ENCODE measurements around the gene MEOX2.

The MEOX2 gene

DNA sequence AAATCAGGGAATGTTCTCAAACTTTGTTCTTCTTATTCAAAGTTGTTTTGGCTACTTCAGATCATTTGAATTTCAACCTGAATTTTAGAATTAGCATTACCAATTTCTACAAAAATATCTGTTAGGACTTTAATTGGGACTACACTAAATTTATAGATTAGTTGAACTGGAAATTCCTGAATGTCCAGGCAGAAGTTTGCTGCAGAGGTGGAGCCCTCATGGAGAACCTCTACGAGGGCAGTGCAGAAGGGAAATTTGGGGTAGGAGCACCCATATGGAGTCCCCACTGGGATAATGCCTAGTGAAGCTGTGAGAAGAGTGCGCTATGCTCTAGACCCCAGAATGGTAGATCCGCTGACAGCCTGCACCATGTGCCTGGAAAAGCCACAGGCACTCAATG lies 101.9 kb downstream of the MEOX2 start:
- no peak overlapping the region for H3K4me2 ChIP-seq (ENCODE audit: low read depth, low read length, poor library complexity, severe bottlenecking)
- H3K9me3 ChIP-seq (ENCODE audit: insufficient read depth, low read depth, low read length), result peaks cover 2% of the 10 kb centered on the region; the same call in 1 of the 2 replicates
- no peaks in the 10 kb centered on the region for H3F3A ChIP-seq (ENCODE audit: low read depth)

DNA sequence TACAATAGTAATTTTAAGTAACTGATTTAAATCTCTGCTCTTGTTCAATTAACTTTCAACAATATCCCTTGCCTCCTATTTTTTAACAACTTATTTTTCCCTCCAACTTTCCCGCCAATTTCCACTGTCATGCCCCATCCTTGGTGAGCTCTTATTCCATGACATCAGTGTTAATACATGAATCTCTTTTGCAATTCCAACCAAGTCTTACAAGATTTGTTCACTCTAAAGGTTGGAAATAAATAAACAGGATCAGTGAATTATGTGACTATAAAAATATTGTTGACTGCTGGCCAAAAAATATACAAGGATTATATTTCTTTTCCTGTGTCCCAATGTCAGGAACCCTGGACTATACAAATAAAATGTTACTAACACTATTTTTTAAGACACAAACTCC lies 103.7 kb downstream of the MEOX2 start:
- no peaks in the 10 kb centered on the region for H3K27me3 ChIP-seq (ENCODE audit: insufficient read depth, low read length, poor library complexity, severe bottlenecking)
- no peaks in the 10 kb centered on the region for H3F3A ChIP-seq (ENCODE audit: low read depth)
- no peak overlapping the region for H3K9ac ChIP-seq (ENCODE audit: low read depth, low read length, poor library complexity, severe bottlenecking)
- H4K20me1 ChIP-seq (ENCODE audit: insufficient read depth, low read length, poor library complexity, severe bottlenecking), result no peaks in the 10 kb centered on the region
- no peak overlapping the region for H3K4me3 ChIP-seq (ENCODE audit: low read length, poor library complexity, severe bottlenecking)
- no peaks in the 10 kb centered on the region for H3K9me2 ChIP-seq (replicated peaks; ENCODE audit: low read depth, low read length)
- H3K4me1 ChIP-seq (ENCODE audit: insufficient read depth, low read length, poor library complexity, severe bottlenecking), result no peaks in the 10 kb centered on the region
- no peaks in the 10 kb centered on the region for H3K36me3 ChIP-seq (ENCODE audit: insufficient read depth, low read length)
- TF ChIP-seq, protein P1, sequence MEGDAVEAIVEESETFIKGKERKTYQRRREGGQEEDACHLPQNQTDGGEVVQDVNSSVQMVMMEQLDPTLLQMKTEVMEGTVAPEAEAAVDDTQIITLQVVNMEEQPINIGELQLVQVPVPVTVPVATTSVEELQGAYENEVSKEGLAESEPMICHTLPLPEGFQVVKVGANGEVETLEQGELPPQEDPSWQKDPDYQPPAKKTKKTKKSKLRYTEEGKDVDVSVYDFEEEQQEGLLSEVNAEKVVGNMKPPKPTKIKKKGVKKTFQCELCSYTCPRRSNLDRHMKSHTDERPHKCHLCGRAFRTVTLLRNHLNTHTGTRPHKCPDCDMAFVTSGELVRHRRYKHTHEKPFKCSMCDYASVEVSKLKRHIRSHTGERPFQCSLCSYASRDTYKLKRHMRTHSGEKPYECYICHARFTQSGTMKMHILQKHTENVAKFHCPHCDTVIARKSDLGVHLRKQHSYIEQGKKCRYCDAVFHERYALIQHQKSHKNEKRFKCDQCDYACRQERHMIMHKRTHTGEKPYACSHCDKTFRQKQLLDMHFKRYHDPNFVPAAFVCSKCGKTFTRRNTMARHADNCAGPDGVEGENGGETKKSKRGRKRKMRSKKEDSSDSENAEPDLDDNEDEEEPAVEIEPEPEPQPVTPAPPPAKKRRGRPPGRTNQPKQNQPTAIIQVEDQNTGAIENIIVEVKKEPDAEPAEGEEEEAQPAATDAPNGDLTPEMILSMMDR (conservative IDR thresholded peaks at IDR 0.05; ENCODE audit: low read length), result no peak
- no peak for TF ChIP-seq EZH2phosphoT487 (IDR thresholded peaks at IDR 0.05; ENCODE audit: borderline replicate concordance)
- H3K9me3 ChIP-seq (ENCODE audit: insufficient read depth, low read depth, low read length), result peaks cover 2% of the 10 kb centered on the region; the same call in 1 of the 2 replicates
- H3K4me2 ChIP-seq (ENCODE audit: low read depth, low read length, poor library complexity, severe bottlenecking), result no peak overlapping the region
- no peaks in the 10 kb centered on the region for H3K79me2 ChIP-seq (ENCODE audit: insufficient read depth, low read length)
- H2AFZ ChIP-seq (ENCODE audit: low read length), result no peak overlapping the region

More for the DNA sequence above, 101.9 kb downstream of the MEOX2 start:
- H3K4me1 ChIP-seq (ENCODE audit: insufficient read depth, low read length, poor library complexity, severe bottlenecking), result no peaks in the 10 kb centered on the region
- no peaks in the 10 kb centered on the region for H3K27me3 ChIP-seq (ENCODE audit: insufficient read depth, low read length, poor library complexity, severe bottlenecking)
- no peaks in the 10 kb centered on the region for H3K36me3 ChIP-seq (ENCODE audit: insufficient read depth, low read length)
- H3K9ac ChIP-seq (ENCODE audit: low read depth, low read length, poor library complexity, severe bottlenecking), result no peak overlapping the region
- TF ChIP-seq, protein P1 (conservative IDR thresholded peaks at IDR 0.05; ENCODE audit: low read length), result no peak
- TF ChIP-seq EZH2phosphoT487 (IDR thresholded peaks at IDR 0.05; ENCODE audit: borderline replicate concordance), result no peak
- no peaks in the 10 kb centered on the region for H3K9me2 ChIP-seq (replicated peaks; ENCODE audit: low read depth, low read length)
- H2AFZ ChIP-seq (ENCODE audit: low read length), result no peak overlapping the region
- H4K20me1 ChIP-seq (ENCODE audit: insufficient read depth, low read length, poor library complexity, severe bottlenecking), result no peaks in the 10 kb centered on the region
- no peaks in the 10 kb centered on the region for H3K79me2 ChIP-seq (ENCODE audit: insufficient read depth, low read length)
- H3K4me3 ChIP-seq (ENCODE audit: low read length, poor library complexity, severe bottlenecking), result no peak overlapping the region

DNA sequence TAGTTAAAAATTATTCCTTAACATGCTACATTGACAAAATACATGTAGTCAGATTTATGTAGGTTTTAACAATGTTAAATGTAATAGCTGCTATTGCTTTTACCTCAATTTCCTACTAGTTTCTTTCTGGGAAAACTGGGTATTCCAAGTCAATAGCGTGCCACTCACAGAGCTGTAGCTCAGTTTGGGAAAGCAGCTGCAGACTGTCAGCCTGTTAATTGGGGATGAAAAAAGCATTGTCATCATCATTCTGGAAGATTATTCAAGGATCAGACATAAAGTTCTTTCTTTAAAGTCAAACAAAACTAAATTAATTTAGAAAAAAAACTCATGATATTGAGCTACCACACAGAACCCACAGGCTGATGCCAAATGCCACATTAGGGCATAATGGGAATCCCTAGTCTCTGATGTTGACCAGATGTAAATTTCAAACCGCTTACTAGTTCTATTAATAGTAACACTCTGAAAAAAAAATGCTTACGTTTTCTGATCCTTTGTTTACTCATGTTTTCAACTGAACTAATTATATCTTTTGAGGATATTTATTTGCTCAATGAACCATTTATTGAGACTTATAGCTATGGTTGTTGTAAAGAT lies 105.0 kb downstream of the MEOX2 start:
- H3K79me2 ChIP-seq (ENCODE audit: insufficient read depth, low read length), result no peaks in the 10 kb centered on the region
- H2AFZ ChIP-seq (ENCODE audit: low read length), result no peak overlapping the region
- no peaks in the 10 kb centered on the region for H3K9me2 ChIP-seq (replicated peaks; ENCODE audit: low read depth, low read length)
- H3F3A ChIP-seq (ENCODE audit: low read depth), result no peaks in the 10 kb centered on the region
- no peak for TF ChIP-seq EZH2phosphoT487 (IDR thresholded peaks at IDR 0.05; ENCODE audit: borderline replicate concordance)
- TF ChIP-seq, protein P1 (conservative IDR thresholded peaks at IDR 0.05; ENCODE audit: low read length), result no peak
- H3K9me3 ChIP-seq (ENCODE audit: insufficient read depth, low read depth, low read length), result peaks cover 2% of the 10 kb centered on the region; the same call in 1 of the 2 replicates
- no peaks in the 10 kb centered on the region for H3K27me3 ChIP-seq (ENCODE audit: insufficient read depth, low read length, poor library complexity, severe bottlenecking)
- no peak overlapping the region for H3K9ac ChIP-seq (ENCODE audit: low read depth, low read length, poor library complexity, severe bottlenecking)
- no peak overlapping the region for H3K4me3 ChIP-seq (ENCODE audit: low read length, poor library complexity, severe bottlenecking)
- no peaks in the 10 kb centered on the region for H4K20me1 ChIP-seq (ENCODE audit: insufficient read depth, low read length, poor library complexity, severe bottlenecking)
- H3K4me1 ChIP-seq (ENCODE audit: insufficient read depth, low read length, poor library complexity, severe bottlenecking), result no peaks in the 10 kb centered on the region
- no peaks in the 10 kb centered on the region for H3K36me3 ChIP-seq (ENCODE audit: insufficient read depth, low read length)
- H3K4me2 ChIP-seq (ENCODE audit: low read depth, low read length, poor library complexity, severe bottlenecking), result no peak overlapping the region
